Liver (tissue), 9 donors: Measurements from ENCODE around the gene ABCC2. TPM values are rescaled to one million over a fixed set of nuclear protein-coding genes. Genes with fewer than 3 reads are reported as not detected.

Experiments
- DNase-seq: peaks from one replicate; pipeline ENCODE4 v3.0.0-alpha.2; 2017; ENCODE audit warnings: low spot score
- H3K27ac ChIP-seq, 2 donors: one replicate each; pipeline ENCODE4 v1.7.0; 2013; ENCODE audit warnings: inconsistent platforms in 2 of 2, low read length in 2 of 2, control low read depth in 1 of 2, low read depth in 1 of 2, mild to moderate bottlenecking in 1 of 2
- H3K27me3 ChIP-seq, 4 donors: one replicate each; pipeline versions ENCODE4 v1.6.1 to v1.7.0; 2013; ENCODE audit warnings: low read length in 3 of 4, inconsistent platforms in 1 of 4, mild to moderate bottlenecking in 1 of 4, moderate library complexity in 1 of 4; ENCODE audit not compliant: control insufficient read depth in 4 of 4, insufficient read depth in 4 of 4
- H3K36me3 ChIP-seq, 4 donors: one replicate each; pipeline versions ENCODE4 v1.6.1 to v1.7.0; 2013; ENCODE audit warnings: low read length in 3 of 4, mild to moderate bottlenecking in 3 of 4, low read depth in 1 of 4, moderate library complexity in 1 of 4; ENCODE audit not compliant: control insufficient read depth in 4 of 4, insufficient read depth in 3 of 4
- H3K4me1 ChIP-seq, 4 donors: one replicate each; pipeline versions ENCODE4 v1.6.1 to v1.7.0; 2013; ENCODE audit warnings: low read length in 3 of 4, mild to moderate bottlenecking in 3 of 4, moderate library complexity in 1 of 4; ENCODE audit not compliant: control insufficient read depth in 4 of 4, insufficient read depth in 4 of 4
- H3K4me3 ChIP-seq, 3 donors: one replicate each; pipeline versions ENCODE4 v1.6.1 to v1.7.0; 2013; ENCODE audit warnings: low read length in 3 of 3, control low read depth in 1 of 3, low read depth in 1 of 3, mild to moderate bottlenecking in 1 of 3
- H3K9ac ChIP-seq, 2 donors: one replicate each; pipeline ENCODE4 v1.7.0; 2013; ENCODE audit warnings: low read length in 2 of 2, mild to moderate bottlenecking in 2 of 2, moderate library complexity in 2 of 2, control low read depth in 1 of 2, low read depth in 1 of 2
- H3K9me3 ChIP-seq, 4 donors: one replicate each; pipeline versions ENCODE4 v1.6.1 to v1.7.0; 2013; ENCODE audit warnings: low read length in 3 of 4; ENCODE audit not compliant: control insufficient read depth in 4 of 4
- ATF3 ChIP-seq: IDR thresholded peaks from 2 replicates; pipeline ENCODE4 v1.6.1; 2016; ENCODE audit warnings: antibody characterized with exemption
- EGR1 ChIP-seq, 2 donors: IDR thresholded peaks; 2 replicates each; pipeline ENCODE4 v1.6.1; 2016 to 2018; ENCODE audit warnings: antibody characterized with exemption in 2 of 2, low read depth in 2 of 2
- FOXA1 ChIP-seq: IDR thresholded peaks from 2 replicates; pipeline ENCODE4 v1.6.1; 2016; ENCODE audit warnings: antibody characterized with exemption
- FOXA2 ChIP-seq: IDR thresholded peaks from 2 replicates; pipeline ENCODE4 v1.6.1; 2016; ENCODE audit warnings: antibody characterized with exemption
- GABPA ChIP-seq, 2 donors: IDR thresholded peaks in 1 of 2; conservative IDR thresholded peaks in 1 of 2; 2 replicates each; pipeline ENCODE4 v1.6.1; 2016; ENCODE audit warnings: antibody characterized with exemption in 2 of 2, mild to moderate bottlenecking in 1 of 2, moderate library complexity in 1 of 2
- HNF4A ChIP-seq, 2 donors: conservative IDR thresholded peaks; 2 replicates each; pipeline ENCODE4 v1.6.1; 2016; ENCODE audit warnings: antibody characterized with exemption in 2 of 2, mild to moderate bottlenecking in 2 of 2
- HNF4G ChIP-seq: IDR thresholded peaks from 2 replicates; pipeline ENCODE4 v1.6.1; 2016; ENCODE audit warnings: antibody characterized with exemption
- JUND ChIP-seq, 2 donors: IDR thresholded peaks; 2 replicates each; pipeline ENCODE4 v1.6.1; 2016; ENCODE audit warnings: antibody characterized with exemption in 2 of 2
- NR2F2 ChIP-seq: IDR thresholded peaks from 2 replicates; pipeline ENCODE4 v1.6.1; 2016; ENCODE audit warnings: antibody characterized with exemption
- RAD21 ChIP-seq, 2 donors: IDR thresholded peaks; 2 replicates each; pipeline ENCODE4 v1.6.1; 2016; ENCODE audit warnings: antibody characterized with exemption in 2 of 2, mild to moderate bottlenecking in 2 of 2
- RXRA ChIP-seq, 2 donors: IDR thresholded peaks; 2 replicates each; pipeline ENCODE4 v1.6.1; 2017 to 2018; ENCODE audit warnings: antibody characterized with exemption in 2 of 2, mild to moderate bottlenecking in 1 of 2
- SP1 ChIP-seq: IDR thresholded peaks from 2 replicates; pipeline ENCODE4 v1.6.1; 2018; ENCODE audit warnings: antibody characterized with exemption, mild to moderate bottlenecking
- TAF1 ChIP-seq: conservative IDR thresholded peaks from 2 replicates; pipeline ENCODE4 v1.6.1; 2016; ENCODE audit warnings: antibody characterized with exemption, mild to moderate bottlenecking
- YY1 ChIP-seq: IDR thresholded peaks from 2 replicates; pipeline ENCODE4 v1.6.1; 2016; ENCODE audit warnings: antibody characterized with exemption, mild to moderate bottlenecking
- WGBS: extraction: QIAGEN DNeasy Blood & Tissue Kit; methylation state at CpG from one replicate; pipeline ENCODE4 v1.1.7; 2013; 5-methylcytosine and 5-hydroxymethylcytosine counted together
- polyA plus RNA-seq, 2 donors: library from polyadenylated mRNA; stranded (reverse) in 1 of 2; unstranded in 1 of 2; fragments of 200-250 nt in 1 of 2; fragments of >200 nt in 1 of 2; fragmentation: Nextera tagmentation in 1 of 2; extraction: Ambion mirVana in 1 of 2; gene quantifications; one replicate each; pipeline versions ENCODE4 v1.2.1 to v1.2.3, GENCODE V29; 2013 to 2015
- total RNA-seq, 2 donors: library from RNA; depleted of rRNA; stranded (reverse); fragments of >200 nt; gene quantifications; one replicate each; pipeline ENCODE4 v1.2.3, GENCODE V29; 2014
- TF ChIP-seq, protein P1 (sequence below): fragments of 150-350 bp; IDR thresholded peaks from 2 replicates; pipeline ENCODE4 v1.5.1; 2017; ENCODE audit warnings: improper control_type of control experiment, low read depth, low read length; ENCODE audit not compliant: missing input control
- TF ChIP-seq, protein P2 (sequence below): IDR thresholded peaks from 2 replicates; pipeline ENCODE4 v1.6.1; 2016; ENCODE audit warnings: antibody characterized with exemption
- TF ChIP-seq, protein P3 (sequence below): IDR thresholded peaks from 2 replicates; pipeline ENCODE4 v1.6.1; 2016; ENCODE audit warnings: antibody characterized with exemption, mild to moderate bottlenecking
- TF ChIP-seq, protein P4 (sequence below): IDR thresholded peaks from 2 replicates; pipeline ENCODE4 v1.6.1; 2016; ENCODE audit warnings: antibody characterized with exemption
- donor health status: healthy.
- donor health status: healthy.
- donor health status: healthy.
- donor health status: healthy.
- donor health status: healthy.

Gene ABCC2
- total and polyA plus RNA-seq, 4 donors, result 45.6 to 234 (median 70.1) TPM

DNA sequence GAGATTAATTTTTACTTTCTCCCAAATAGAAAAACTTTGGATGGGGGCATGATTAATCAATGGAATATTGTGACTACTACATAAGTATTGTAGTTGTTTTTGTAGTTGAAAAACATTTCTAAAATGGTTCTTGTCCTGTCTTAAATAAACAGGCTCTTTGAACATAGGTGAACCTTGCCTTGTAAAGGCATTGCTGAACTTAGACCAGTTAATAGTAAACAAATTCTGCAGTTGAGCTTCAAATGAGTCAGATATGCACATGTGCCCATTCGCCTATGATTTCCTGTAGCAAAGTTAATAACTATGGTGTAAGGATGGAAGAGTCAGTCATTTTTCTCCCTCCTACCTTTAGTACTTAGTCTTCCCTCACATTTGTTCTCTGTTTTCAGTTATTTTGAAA, 27.8 kb upstream of the ABCC2 start:
- WGBS, result 35% methylated on average over 1 of the region's 1 CpG
- Histone ChIP-seq H3K27me3 (no peaks in the 10 kb centered on the region), H3K4me3 (no peak overlapping the region), H3K9me3 (no peaks in the 10 kb centered on the region), H3K36me3 (peaks cover 3 to 29% (median 25%) of the 10 kb centered on the region in 4 donors), H3K9ac (no peak overlapping the region), H3K4me1 (peaks cover 2 to 13% (median 4%) of the 10 kb centered on the region in 4 donors), H3K27ac (peak overlapping the region; percentile 62 to 70)
- peak; percentile 58 to 94 for TF ChIP-seq JUND (IDR thresholded peaks at IDR 0.05)
- no peak for TF ChIP-seq NR2F2
- TF ChIP-seq RAD21 (IDR thresholded peaks at IDR 0.05), result peak; percentile 31 to 53
- no peak for TF ChIP-seq ATF3
- peak; percentile 72 for TF ChIP-seq FOXA1
- TF ChIP-seq, protein P1, sequence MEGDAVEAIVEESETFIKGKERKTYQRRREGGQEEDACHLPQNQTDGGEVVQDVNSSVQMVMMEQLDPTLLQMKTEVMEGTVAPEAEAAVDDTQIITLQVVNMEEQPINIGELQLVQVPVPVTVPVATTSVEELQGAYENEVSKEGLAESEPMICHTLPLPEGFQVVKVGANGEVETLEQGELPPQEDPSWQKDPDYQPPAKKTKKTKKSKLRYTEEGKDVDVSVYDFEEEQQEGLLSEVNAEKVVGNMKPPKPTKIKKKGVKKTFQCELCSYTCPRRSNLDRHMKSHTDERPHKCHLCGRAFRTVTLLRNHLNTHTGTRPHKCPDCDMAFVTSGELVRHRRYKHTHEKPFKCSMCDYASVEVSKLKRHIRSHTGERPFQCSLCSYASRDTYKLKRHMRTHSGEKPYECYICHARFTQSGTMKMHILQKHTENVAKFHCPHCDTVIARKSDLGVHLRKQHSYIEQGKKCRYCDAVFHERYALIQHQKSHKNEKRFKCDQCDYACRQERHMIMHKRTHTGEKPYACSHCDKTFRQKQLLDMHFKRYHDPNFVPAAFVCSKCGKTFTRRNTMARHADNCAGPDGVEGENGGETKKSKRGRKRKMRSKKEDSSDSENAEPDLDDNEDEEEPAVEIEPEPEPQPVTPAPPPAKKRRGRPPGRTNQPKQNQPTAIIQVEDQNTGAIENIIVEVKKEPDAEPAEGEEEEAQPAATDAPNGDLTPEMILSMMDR, result no peak
- no peak for TF ChIP-seq TAF1
- TF ChIP-seq FOXA2, result peak; percentile 94
- TF ChIP-seq SP1, result peak; percentile 86
- TF ChIP-seq YY1, result peak; percentile 93
- TF ChIP-seq EGR1 (IDR thresholded peaks at IDR 0.05; ENCODE audit: low read depth in 2 of 2), result no peak
- TF ChIP-seq, protein P2, sequence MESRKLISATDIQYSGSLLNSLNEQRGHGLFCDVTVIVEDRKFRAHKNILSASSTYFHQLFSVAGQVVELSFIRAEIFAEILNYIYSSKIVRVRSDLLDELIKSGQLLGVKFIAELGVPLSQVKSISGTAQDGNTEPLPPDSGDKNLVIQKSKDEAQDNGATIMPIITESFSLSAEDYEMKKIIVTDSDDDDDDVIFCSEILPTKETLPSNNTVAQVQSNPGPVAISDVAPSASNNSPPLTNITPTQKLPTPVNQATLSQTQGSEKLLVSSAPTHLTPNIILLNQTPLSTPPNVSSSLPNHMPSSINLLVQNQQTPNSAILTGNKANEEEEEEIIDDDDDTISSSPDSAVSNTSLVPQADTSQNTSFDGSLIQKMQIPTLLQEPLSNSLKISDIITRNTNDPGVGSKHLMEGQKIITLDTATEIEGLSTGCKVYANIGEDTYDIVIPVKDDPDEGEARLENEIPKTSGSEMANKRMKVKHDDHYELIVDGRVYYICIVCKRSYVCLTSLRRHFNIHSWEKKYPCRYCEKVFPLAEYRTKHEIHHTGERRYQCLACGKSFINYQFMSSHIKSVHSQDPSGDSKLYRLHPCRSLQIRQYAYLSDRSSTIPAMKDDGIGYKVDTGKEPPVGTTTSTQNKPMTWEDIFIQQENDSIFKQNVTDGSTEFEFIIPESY, result peak; percentile 35
- TF ChIP-seq GABPA (IDR thresholded peaks at IDR 0.05 in 1 of 2, conservative IDR thresholded peaks at IDR 0.05 in 1 of 2), result peak in 1 of 2 donors; percentile 27
- TF ChIP-seq, protein P3, sequence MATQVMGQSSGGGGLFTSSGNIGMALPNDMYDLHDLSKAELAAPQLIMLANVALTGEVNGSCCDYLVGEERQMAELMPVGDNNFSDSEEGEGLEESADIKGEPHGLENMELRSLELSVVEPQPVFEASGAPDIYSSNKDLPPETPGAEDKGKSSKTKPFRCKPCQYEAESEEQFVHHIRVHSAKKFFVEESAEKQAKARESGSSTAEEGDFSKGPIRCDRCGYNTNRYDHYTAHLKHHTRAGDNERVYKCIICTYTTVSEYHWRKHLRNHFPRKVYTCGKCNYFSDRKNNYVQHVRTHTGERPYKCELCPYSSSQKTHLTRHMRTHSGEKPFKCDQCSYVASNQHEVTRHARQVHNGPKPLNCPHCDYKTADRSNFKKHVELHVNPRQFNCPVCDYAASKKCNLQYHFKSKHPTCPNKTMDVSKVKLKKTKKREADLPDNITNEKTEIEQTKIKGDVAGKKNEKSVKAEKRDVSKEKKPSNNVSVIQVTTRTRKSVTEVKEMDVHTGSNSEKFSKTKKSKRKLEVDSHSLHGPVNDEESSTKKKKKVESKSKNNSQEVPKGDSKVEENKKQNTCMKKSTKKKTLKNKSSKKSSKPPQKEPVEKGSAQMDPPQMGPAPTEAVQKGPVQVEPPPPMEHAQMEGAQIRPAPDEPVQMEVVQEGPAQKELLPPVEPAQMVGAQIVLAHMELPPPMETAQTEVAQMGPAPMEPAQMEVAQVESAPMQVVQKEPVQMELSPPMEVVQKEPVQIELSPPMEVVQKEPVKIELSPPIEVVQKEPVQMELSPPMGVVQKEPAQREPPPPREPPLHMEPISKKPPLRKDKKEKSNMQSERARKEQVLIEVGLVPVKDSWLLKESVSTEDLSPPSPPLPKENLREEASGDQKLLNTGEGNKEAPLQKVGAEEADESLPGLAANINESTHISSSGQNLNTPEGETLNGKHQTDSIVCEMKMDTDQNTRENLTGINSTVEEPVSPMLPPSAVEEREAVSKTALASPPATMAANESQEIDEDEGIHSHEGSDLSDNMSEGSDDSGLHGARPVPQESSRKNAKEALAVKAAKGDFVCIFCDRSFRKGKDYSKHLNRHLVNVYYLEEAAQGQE, result peak; percentile 60
- TF ChIP-seq, protein P4, sequence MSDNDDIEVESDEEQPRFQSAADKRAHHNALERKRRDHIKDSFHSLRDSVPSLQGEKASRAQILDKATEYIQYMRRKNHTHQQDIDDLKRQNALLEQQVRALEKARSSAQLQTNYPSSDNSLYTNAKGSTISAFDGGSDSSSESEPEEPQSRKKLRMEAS, result peak; percentile 79
- TF ChIP-seq HNF4G, result peak; percentile 64
- peak; percentile 58 to 80 for TF ChIP-seq RXRA (IDR thresholded peaks at IDR 0.05)
- TF ChIP-seq HNF4A (conservative IDR thresholded peaks at IDR 0.05), result peak; percentile 87 to 94
- DNase-seq, result no peak
